PC-9 (cell line): Measurements from ENCODE around the gene PADI1.

Experiments
- CTCF ChIP-seq: fragments of 200-600 bp; sonication (generic); conservative IDR thresholded peaks from 2 replicates; pipeline ENCODE4 v1.6.1; 2017; ENCODE audit warnings: mixed run types, antibody characterized with exemption, mild to moderate bottlenecking, moderate library complexity
- EZH2 ChIP-seq: fragments of 200-600 bp; sonication (generic); IDR thresholded peaks from 2 replicates; pipeline ENCODE4 v1.8.0; 2017; ENCODE audit warnings: antibody characterized with exemption, low read depth

GRCh38 chr1:17185485-17185860 lies 19.5 kb upstream of the PADI1 start:
- TF ChIP-seq CTCF (no peak), EZH2 (no peak)
